ENCODE data around the gene PINLYP.
A peak's percentile ranks its signal among the peaks of the same experiment; 100 is the strongest.
"Not testable (repeated sequence)": the region's sequence is repeated elsewhere in the genome, so short reads cannot be mapped to it uniquely, and the experiment has no call there.

PINLYP gene

GRCh38 chr19:43578787-43579186, 3.2 kb downstream of the PINLYP start:
- no peak for DNase-seq (ENCODE audit: low read depth in 1 of 2, low spot score in 1 of 2)

DNA sequence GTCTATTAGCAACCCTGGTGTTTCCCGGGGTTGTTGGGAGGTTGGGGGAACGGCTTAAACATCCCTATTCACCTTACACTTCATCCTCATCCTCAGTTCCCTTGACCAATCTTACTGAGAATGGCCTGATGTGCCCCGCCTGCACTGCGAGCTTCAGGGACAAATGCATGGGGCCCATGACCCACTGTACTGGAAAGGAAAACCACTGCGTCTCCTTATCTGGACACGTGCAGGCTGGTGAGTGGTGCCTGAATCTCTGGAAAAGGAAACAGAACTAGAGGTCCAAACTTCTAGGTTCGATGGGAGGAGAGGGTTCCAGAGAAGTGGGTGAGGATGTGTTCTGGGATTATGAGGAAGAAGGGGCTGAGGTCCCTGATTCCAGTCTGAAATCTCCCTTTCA, 5.9 kb downstream of the PINLYP start:
- no peak for DNase-seq (ENCODE audit: low read depth in 1 of 2, low spot score in 1 of 2)

DNA sequence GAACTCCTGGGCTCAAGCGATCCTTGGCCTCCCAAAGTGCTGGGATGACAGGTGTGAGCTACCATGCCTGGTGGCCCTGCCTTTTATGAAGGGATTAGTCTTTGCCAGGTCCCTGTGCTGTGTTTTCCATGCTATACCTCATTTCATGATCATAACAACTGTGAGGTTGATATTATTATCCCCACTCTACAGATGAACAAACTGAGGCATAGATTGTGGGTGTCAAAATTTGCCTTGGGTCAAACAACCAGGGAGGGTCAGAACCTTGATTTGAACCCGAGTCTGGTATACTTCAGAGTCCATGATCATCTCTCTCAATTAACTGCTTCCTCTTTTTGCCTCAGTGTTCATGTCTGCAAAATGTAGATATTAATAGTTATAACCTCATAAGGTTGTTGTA, 6.9 kb downstream of the PINLYP start:
- no peak for DNase-seq (ENCODE audit: low read depth in 1 of 2, low spot score in 1 of 2)

- DNase-seq (ENCODE audit: low read depth in 1 of 2, low spot score in 1 of 2), result no peak
Measured at GRCh38 chr19:43584484-43584883, 8.9 kb downstream of the PINLYP start.

DNA sequence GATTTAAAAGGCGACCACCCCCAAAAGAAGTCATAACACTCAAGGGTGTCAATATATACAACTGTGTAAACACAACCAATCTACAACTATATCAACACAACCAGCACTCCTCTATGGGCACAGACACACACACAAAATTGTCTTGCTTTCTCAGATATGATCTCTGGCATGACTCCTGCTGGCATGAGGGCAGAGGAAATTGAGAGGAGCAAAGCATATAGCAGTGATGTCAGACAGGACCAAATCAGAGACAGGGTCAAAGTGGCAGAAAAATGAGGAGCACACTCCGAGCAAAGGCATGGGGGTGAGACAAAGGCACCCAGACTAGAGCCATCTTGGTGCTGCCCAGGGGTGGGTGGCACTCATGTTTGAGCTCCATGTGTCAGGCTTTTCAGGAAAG, 10.7 kb downstream of the PINLYP start:
- DNase-seq (ENCODE audit: low read depth in 1 of 2, low spot score in 1 of 2), result no peak

GRCh38 chr19:43587029-43587428, 11.4 kb downstream of the PINLYP start:
- DNase-seq (ENCODE audit: low read depth in 1 of 2, low spot score in 1 of 2), result not testable (repeated sequence)

DNA sequence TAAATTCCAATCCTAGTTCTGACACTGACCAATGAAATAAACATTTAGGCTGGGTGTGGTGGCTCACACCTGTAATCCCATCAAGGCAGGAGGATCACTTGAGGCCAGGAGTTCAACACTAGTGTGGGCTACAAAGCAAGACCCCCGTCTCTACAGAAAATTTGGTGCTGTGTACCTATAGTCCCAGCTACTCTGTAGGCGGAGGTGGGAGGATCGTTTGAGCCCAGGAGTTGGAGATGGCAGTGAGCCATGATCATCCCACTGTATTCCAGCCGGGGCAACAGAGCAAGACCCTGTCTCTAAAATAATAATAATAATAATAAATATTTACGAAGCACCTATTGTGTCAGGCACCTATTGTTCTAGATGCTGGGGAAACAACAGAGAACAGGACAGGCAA, 13.7 kb downstream of the PINLYP start:
- no peak for DNase-seq (ENCODE audit: low read depth in 1 of 2, low spot score in 1 of 2)

DNA sequence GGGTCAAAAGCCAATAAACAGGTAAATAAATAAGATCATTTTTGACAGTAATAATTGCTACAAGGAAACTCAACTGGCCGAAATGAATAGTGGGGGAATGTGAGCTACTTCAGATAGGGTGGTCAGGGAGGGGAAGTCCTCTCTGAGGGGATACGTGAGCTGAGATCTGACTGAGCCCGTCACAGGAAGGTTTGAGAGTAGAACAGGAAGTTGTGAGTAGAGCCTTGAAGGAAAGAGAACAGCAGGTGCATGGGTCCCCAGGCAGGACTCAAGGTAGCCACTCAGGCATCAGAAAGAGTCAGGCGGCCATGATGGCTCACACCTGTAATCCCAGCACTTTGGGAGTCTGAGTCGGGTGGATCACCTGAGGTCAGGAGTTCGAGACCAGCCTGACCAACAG, 14.1 kb downstream of the PINLYP start:
- DNase-seq (ENCODE audit: low read depth in 1 of 2, low spot score in 1 of 2), result no peak

GRCh38 chr19:43591904-43592772, 16.5 kb downstream of the PINLYP start:
- no peak for DNase-seq (ENCODE audit: low read depth in 1 of 2, low spot score in 1 of 2)

DNA sequence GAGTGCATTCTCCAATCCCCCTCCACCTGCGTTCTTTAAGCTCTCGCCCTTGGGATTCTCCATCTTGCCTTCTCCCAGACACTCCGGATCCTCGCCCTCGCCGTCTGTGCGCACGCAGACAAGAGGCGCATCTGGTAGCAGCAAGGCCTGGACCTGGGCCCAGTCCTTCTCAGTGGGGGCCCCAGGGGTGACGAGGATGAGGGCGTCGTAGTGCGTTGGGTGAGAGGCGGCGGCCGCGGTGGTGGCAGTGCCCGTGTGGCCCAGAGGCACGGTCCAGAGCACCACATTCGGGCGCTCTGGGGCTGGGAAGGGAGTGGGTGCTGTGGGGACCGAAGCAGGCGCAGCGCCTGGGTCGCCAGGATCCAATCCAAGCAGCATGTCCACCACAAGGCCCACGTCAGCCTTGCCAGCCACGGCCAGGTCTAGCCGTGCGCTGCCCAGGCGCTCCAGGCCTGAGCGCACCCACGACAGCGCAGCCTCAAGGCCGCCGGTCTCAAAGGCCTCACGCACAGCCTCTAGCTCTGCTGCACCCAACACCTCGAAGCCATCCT, 17.3 kb downstream of the PINLYP start:
- DNase-seq (ENCODE audit: low read depth in 1 of 2, low spot score in 1 of 2), result no peak

GRCh38 chr19:43594081-43594697, 18.6 kb downstream of the PINLYP start:
- no peak for DNase-seq (ENCODE audit: low read depth in 1 of 2, low spot score in 1 of 2)

DNA sequence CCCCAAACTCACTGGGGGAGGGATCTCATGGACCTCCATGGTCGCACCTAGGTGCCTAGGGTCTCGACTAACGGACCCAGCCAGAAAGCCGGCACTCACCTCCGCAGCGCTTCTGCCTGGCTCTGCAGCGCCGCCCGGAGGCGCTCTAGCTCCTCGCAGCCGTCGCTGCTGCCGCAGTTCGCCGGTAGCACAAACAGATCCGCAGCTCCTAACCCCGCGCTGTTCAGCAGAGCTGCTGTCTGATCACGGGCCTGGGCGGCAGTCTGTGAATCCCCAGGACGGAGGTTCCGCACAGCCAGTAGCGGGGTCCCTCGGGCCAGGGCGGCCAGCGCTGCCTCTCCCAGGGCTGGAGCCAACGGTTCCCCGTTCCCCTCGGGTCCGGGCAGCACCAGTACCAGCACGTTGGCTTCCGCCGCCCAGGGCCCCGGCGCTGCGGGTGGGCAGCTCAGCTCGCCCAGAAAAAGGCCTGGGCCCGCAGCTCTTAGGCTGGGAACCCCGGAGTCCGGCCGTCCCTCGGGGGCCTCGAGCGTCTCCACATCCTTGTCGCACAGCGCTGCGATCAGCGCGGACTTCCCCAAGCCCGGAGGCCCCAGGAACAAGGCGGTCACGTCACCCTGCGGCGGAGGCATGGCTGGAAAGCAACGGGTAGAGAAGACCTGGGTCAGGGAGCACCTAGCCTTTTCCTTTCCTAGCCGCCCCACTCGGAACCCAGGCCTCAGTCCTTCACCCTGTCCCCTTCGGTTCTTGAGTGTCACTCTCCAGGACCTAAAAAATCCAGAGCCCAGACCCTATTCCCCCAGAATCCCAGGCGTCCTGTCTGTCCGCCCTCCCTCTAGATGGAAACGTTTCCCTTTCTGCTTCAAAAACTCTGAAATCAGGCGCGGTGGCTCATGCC, 19.4 kb downstream of the PINLYP start:
- peak; percentile 50 to 62 for DNase-seq (ENCODE audit: low read depth in 1 of 2, low spot score in 1 of 2)

GRCh38 chr19:43595605-43595998, 20.0 kb downstream of the PINLYP start:
- peak in 1 of 2 donors; percentile 14 for DNase-seq (ENCODE audit: low read depth in 1 of 2, low spot score in 1 of 2)

DNA sequence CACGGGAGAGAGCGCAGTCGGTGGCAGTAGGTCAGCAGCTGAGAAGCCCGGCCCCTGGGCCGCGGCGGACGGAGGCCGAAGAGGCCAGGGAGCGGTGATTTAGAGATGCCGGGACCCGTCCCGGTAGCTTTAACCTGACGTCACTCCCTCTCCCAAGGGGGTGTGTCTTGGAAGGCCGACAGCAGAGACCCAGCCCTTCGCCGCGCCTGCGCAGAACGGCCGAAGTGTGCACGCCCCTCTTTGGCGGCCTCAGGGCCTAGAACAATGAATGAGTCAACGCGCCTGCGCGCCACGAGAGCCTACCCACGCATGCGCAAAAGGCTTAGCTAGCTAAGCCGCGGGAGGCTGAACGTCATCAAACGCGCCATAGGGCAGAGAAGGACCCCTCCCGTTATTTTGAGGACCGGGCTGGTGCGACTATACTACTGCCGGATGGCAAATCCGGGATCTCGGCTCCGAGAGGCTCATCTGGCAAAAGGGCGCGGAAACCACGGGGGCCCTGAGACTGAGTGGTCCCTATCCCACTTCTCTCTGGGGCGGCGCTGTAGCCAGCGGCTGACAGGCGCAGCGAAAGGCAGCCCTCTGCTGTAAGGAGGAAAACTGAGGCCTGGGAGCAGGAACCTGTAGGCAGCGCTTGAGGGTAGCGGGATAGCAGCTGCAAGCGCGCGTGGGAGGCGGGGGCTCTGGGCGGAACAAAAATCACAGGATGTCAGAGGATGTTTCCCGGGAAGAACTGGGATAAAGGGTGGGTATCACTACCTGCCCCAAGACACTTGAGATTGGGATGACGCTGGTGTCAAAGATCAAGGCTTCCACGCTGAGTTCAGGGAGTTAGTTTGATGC, 20.6 kb downstream of the PINLYP start, which contains the start of the genes IRGQ and ZNF576:
TSS of gene IRGQ (minus strand) at position 136 of the 843 bp plus-strand sequence. CDS start 796 bp downstream, outside the sequence.
TSS of gene ZNF576 (plus strand) at position 597 of the 843 bp plus-strand sequence. CDS start 514 bp downstream, outside the sequence.
- peak; percentile 100 for DNase-seq (ENCODE audit: low read depth in 1 of 2, low spot score in 1 of 2)

DNA sequence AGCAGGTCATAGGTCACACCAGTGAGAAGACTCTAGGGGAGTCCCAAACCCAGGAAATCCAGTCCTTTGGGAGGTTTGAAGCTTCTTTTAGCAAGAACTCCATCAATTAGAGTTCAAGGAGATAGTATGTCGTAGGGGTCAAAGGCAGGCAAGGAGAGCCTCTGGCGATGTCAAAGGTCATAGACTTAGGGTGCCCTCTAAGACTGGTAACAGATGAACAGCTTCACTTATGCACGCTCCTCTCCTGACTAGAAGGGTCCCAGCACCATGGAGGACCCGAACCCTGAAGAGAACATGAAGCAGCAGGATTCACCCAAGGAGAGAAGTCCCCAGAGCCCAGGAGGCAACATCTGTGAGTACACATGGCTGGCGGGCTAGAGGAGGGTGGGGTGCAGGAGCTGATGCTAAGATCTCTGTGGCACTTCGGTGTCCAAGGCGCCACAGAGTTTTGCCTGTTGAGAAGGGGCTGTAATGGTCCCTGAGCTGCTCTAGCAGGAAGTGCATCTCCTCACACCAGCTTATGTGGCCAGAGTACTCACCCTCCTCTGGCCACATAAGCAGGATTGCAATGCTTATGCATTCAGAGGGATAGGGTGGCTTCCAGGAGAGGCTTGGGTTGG, 21.4 kb downstream of the PINLYP start:
- no peak for DNase-seq (ENCODE audit: low read depth in 1 of 2, low spot score in 1 of 2)

DNA sequence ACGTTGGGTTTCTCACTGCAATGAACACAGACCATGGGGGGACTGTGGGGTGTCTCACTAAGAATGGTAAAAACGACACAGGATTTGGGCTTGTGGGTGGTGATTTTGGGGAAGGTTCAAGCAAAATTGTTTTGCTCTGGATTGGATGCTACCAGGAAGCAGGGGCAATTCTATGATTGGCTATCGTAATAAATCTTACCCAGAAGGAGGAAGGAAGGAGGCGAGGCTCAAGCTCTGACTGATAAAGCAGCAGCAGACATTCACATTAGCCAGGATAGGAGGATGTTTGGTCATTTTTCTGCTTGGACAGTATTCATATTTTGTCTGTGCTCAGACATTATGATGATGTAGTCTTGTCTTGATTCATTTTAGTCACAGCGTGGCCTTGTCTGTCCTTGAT, 22.3 kb downstream of the PINLYP start:
- DNase-seq (ENCODE audit: low read depth in 1 of 2, low spot score in 1 of 2), result no peak

GRCh38 chr19:43598445-43599240, 23.0 kb downstream of the PINLYP start:
- no peak for DNase-seq (ENCODE audit: low read depth in 1 of 2, low spot score in 1 of 2)

- no peak for DNase-seq (ENCODE audit: low read depth in 1 of 2, low spot score in 1 of 2)
Measured at GRCh38 chr19:43599635-43600295, 24.2 kb downstream of the PINLYP start.

All from stimulated activated CD4-positive, alpha-beta T cell treated with anti-CD3 and anti-CD28 coated beads, Interleukin-15, amount 100 ng/mL, for 1 hour (primary cell).